ENCODE measurements around the gene SLC6A3. TPM values are rescaled to one million over a fixed set of nuclear protein-coding genes. Genes with fewer than 3 reads are reported as not detected.

SLC6A3 gene
- total RNA-seq, 1 donor from 2014 or later: not detected

- DNase-seq (ENCODE audit: low spot score): peak; percentile 56
Observed at GRCh38 chr5:1439388-1440097, 5.7 kb downstream of the SLC6A3 start.

GRCh38 chr5:1438871-1439270, 6.4 kb downstream of the SLC6A3 start:
- H3K27ac Mint-ChIP-seq (ENCODE audit: unreplicated experiment): no peak overlapping the region
- H3K4me1 Mint-ChIP-seq (ENCODE audit: low read depth): no peaks in the 10 kb centered on the region
- DNase-seq (ENCODE audit: low spot score): peak; percentile 84
- no peak for TF ChIP-seq CTCF (IDR thresholded peaks at IDR 0.05)
- peaks cover 9% of the 10 kb centered on the region for H3K9me3 Mint-ChIP-seq (ENCODE audit: low read depth)
- no peak overlapping the region for H3K4me3 Mint-ChIP-seq (ENCODE audit: unreplicated experiment)
- H3K36me3 Mint-ChIP-seq (ENCODE audit: low read depth): peaks cover 2% of the 10 kb centered on the region
- peaks cover 47% of the 10 kb centered on the region for H3K27me3 Mint-ChIP-seq (ENCODE audit: low read depth)

More at GRCh38 chr5:1439388-1440097, 5.7 kb downstream of the SLC6A3 start:
- no peak for TF ChIP-seq CTCF (IDR thresholded peaks at IDR 0.05)
- no peak overlapping the region for H3K4me3 Mint-ChIP-seq (ENCODE audit: unreplicated experiment)
- peaks cover 52% of the 10 kb centered on the region for H3K27me3 Mint-ChIP-seq (ENCODE audit: low read depth)
- peaks cover 4% of the 10 kb centered on the region for H3K36me3 Mint-ChIP-seq (ENCODE audit: low read depth)
- H3K4me1 Mint-ChIP-seq (ENCODE audit: low read depth): peaks cover 4% of the 10 kb centered on the region
- no peak overlapping the region for H3K27ac Mint-ChIP-seq (ENCODE audit: unreplicated experiment)
- peaks cover 9% of the 10 kb centered on the region for H3K9me3 Mint-ChIP-seq (ENCODE audit: low read depth)

- Mint-ChIP-seq H3K4me3 (ENCODE audit: unreplicated experiment) (no peak overlapping the region), H3K9me3 (ENCODE audit: low read depth) (peaks cover 15% of the 10 kb centered on the region), H3K27ac (ENCODE audit: unreplicated experiment) (no peak overlapping the region), H3K4me1 (ENCODE audit: low read depth) (no peaks in the 10 kb centered on the region), H3K27me3 (ENCODE audit: low read depth) (peaks cover 38% of the 10 kb centered on the region), H3K36me3 (ENCODE audit: low read depth) (peaks cover 6% of the 10 kb centered on the region)
- peak; percentile 90 for DNase-seq (ENCODE audit: low spot score)
- TF ChIP-seq CTCF (IDR thresholded peaks at IDR 0.05): no peak
Observed at GRCh38 chr5:1437876-1438559, 7.2 kb downstream of the SLC6A3 start.

GRCh38 chr5:1437226-1437829, 7.9 kb downstream of the SLC6A3 start:
- peaks cover 33% of the 10 kb centered on the region for H3K27me3 Mint-ChIP-seq (ENCODE audit: low read depth)
- H3K4me1 Mint-ChIP-seq (ENCODE audit: low read depth): no peaks in the 10 kb centered on the region
- DNase-seq (ENCODE audit: low spot score): no peak
- H3K36me3 Mint-ChIP-seq (ENCODE audit: low read depth): peaks cover 6% of the 10 kb centered on the region
- TF ChIP-seq CTCF (IDR thresholded peaks at IDR 0.05): no peak
- H3K4me3 Mint-ChIP-seq (ENCODE audit: unreplicated experiment): no peak overlapping the region
- no peak overlapping the region for H3K27ac Mint-ChIP-seq (ENCODE audit: unreplicated experiment)
- peaks cover 15% of the 10 kb centered on the region for H3K9me3 Mint-ChIP-seq (ENCODE audit: low read depth)

GRCh38 chr5:1436681-1437080, 8.6 kb downstream of the SLC6A3 start:
- DNase-seq (ENCODE audit: low spot score): peak; percentile 81
- H3K9me3 Mint-ChIP-seq (ENCODE audit: low read depth): peaks cover 15% of the 10 kb centered on the region
- peaks cover 6% of the 10 kb centered on the region for H3K36me3 Mint-ChIP-seq (ENCODE audit: low read depth)
- no peaks in the 10 kb centered on the region for H3K4me1 Mint-ChIP-seq (ENCODE audit: low read depth)
- H3K4me3 Mint-ChIP-seq (ENCODE audit: unreplicated experiment): no peak overlapping the region
- peaks cover 33% of the 10 kb centered on the region for H3K27me3 Mint-ChIP-seq (ENCODE audit: low read depth)
- TF ChIP-seq CTCF (IDR thresholded peaks at IDR 0.05): no peak
- H3K27ac Mint-ChIP-seq (ENCODE audit: unreplicated experiment): no peak overlapping the region

Measured in chondrocyte (in vitro differentiated cells).